Stimulated activated effector memory CD8-positive, alpha-beta T cell treated with anti-CD3 and anti-CD28 coated beads, Interleukin-12 subunit alpha, Interleukin-12 subunit beta, amount 100 ng/mL, for 72 hours (primary cell): Measurements from ENCODE around the gene NCKAP5.

Experiments
- ATAC-seq: fragments of 150-1000 bp; cut with Tn5 transposase; 2 replicates; pipeline ENCODE4 v1.10.0; 2021
- DNase-seq, 2 donors: peaks; one replicate each; pipeline ENCODE4 v3.0.0; 2021 to 2022; ENCODE audit warnings: low spot score in 2 of 2
- H3K27ac Mint-ChIP-seq: one replicate; pipeline ENCODE4 v1.8.0; 2022; ENCODE audit warnings: mild to moderate bottlenecking, mixed read lengths
- H3K36me3 Mint-ChIP-seq: one replicate; pipeline ENCODE4 v1.8.0; 2022; ENCODE audit warnings: mild to moderate bottlenecking, mixed read lengths
- H3K4me1 Mint-ChIP-seq: one replicate; pipeline ENCODE4 v1.8.0; 2022; ENCODE audit warnings: mixed read lengths
- H3K4me3 Mint-ChIP-seq: one replicate; pipeline ENCODE4 v1.8.0; 2022; ENCODE audit warnings: mild to moderate bottlenecking, mixed read lengths
- H3K9me3 Mint-ChIP-seq: one replicate; pipeline ENCODE4 v1.8.0; 2022; ENCODE audit warnings: mixed read lengths

NCKAP5 gene

GRCh38 chr2:133286326-133286922 lies 281.8 kb downstream of the NCKAP5 start:
- no peaks in the 10 kb centered on the region for H3K4me1 Mint-ChIP-seq
- H3K36me3 Mint-ChIP-seq, result no peaks in the 10 kb centered on the region
- DNase-seq (no peak), ATAC-seq (no peak)
- H3K9me3 Mint-ChIP-seq, result peaks cover 2% of the 10 kb centered on the region
- H3K4me3 Mint-ChIP-seq, result no peak overlapping the region
- no peak overlapping the region for H3K27ac Mint-ChIP-seq

GRCh38 chr2:133273031-133273430 lies 295.2 kb downstream of the NCKAP5 start:
- DNase-seq (no peak), ATAC-seq (no peak)
- Mint-ChIP-seq H3K9me3 (peaks cover 22% of the 10 kb centered on the region), H3K27ac (no peak overlapping the region), H3K36me3 (no peaks in the 10 kb centered on the region), H3K4me3 (no peak overlapping the region), H3K4me1 (no peaks in the 10 kb centered on the region)

GRCh38 chr2:133271105-133271504 lies 297.2 kb downstream of the NCKAP5 start:
- H3K27ac Mint-ChIP-seq, result no peak overlapping the region
- ATAC-seq (no peak), DNase-seq (no peak)
- H3K4me1 Mint-ChIP-seq, result no peaks in the 10 kb centered on the region
- no peak overlapping the region for H3K4me3 Mint-ChIP-seq
- H3K9me3 Mint-ChIP-seq, result peaks cover 21% of the 10 kb centered on the region
- H3K36me3 Mint-ChIP-seq, result no peaks in the 10 kb centered on the region

DNA sequence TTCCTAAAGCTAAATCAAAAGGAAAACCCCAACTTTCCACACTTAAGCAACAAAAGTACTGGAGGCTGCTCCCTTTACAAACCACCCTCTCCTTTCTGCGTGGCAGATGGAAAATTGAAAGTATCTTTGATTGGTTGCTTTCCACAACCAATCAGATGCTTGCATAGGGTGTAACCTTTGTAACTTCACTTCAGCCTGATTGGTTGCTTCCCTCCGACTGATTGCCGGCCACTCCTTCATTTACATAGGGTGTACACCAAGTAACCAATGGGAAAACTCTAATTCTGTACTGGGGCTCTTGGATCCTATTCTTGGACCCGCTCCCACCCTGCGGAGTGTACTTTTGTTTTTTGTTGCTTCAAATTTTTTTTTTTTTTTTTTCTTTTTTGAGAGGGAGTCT lies 297.7 kb downstream of the NCKAP5 start:
- no peak for ATAC-seq
- no peaks in the 10 kb centered on the region for H3K4me1 Mint-ChIP-seq
- no peak overlapping the region for H3K4me3 Mint-ChIP-seq

GRCh38 chr2:133266926-133267590 lies 301.2 kb downstream of the NCKAP5 start:
- Mint-ChIP-seq H3K4me1 (no peaks in the 10 kb centered on the region), H3K27ac (no peak overlapping the region), H3K9me3 (peaks cover 14% of the 10 kb centered on the region), H3K4me3 (no peak overlapping the region), H3K36me3 (no peaks in the 10 kb centered on the region)
- ATAC-seq (no peak), DNase-seq (no peak)

More for the DNA sequence above, 297.7 kb downstream of the NCKAP5 start:
- H3K36me3 Mint-ChIP-seq, result no peaks in the 10 kb centered on the region
- peaks cover 18% of the 10 kb centered on the region for H3K9me3 Mint-ChIP-seq
- H3K27ac Mint-ChIP-seq, result no peak overlapping the region
- DNase-seq, result no peak

- DNase-seq, result no peak
- H3K9me3 Mint-ChIP-seq, result peaks cover 11% of the 10 kb centered on the region
- H3K36me3 Mint-ChIP-seq, result no peaks in the 10 kb centered on the region
- ATAC-seq, result no peak
- no peaks in the 10 kb centered on the region for H3K4me1 Mint-ChIP-seq
- H3K27ac Mint-ChIP-seq, result no peak overlapping the region
- H3K4me3 Mint-ChIP-seq, result no peak overlapping the region
Measured at GRCh38 chr2:133266041-133266925, 302.0 kb downstream of the NCKAP5 start.

DNA sequence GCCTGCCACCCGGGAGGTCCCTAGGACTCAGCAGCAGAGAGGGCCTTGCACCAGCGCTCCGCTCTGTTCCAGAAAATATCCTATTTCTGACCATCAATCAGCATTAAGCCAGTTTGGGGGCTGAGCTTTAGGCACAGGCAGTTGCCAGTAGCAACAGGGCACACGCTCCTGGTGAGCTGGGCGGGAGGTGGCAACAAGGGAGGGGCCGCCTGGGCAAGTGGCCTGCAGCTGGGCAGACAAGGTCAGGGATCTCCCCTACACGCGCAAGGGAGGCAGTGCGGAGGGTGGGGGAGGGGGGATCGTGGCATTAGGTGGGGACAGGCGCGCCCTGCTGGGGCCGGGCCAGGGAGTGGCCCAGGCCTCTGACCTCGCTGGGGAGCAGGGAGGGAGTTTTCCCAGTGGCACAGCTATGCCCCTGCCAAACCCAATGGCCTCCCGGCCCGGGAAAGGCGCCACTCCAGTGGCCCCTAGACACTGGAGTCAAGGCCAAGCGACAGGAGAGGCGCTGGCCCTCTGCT lies 302.8 kb downstream of the NCKAP5 start:
- no peak for ATAC-seq
- Mint-ChIP-seq H3K36me3 (no peaks in the 10 kb centered on the region), H3K4me3 (no peak overlapping the region), H3K9me3 (peaks cover 10% of the 10 kb centered on the region), H3K4me1 (no peaks in the 10 kb centered on the region), H3K27ac (no peak overlapping the region)
- no peak for DNase-seq

DNA sequence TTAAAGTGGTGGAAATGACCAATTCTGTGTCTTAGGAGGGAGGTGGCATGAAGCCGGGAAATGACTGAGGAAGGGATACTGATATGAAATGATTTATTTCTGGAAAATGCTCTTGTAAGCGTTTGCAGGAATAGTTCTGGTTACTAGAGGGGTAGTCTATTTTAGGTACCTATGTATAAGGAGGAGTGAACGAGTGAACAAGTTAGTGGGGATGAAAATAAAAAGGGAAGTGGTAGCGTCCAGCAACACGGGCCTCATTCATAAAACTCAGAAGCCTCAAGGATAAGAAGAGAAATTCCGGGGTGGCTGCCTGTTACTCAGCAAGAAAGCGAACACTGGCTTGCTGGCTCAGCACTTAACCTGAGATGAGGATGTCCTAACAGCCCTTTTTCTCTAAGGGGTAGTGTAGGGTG lies 303.3 kb downstream of the NCKAP5 start:
- no peaks in the 10 kb centered on the region for H3K36me3 Mint-ChIP-seq
- no peak for DNase-seq
- H3K27ac Mint-ChIP-seq, result no peak overlapping the region
- H3K4me3 Mint-ChIP-seq, result no peak overlapping the region
- ATAC-seq, result no peak
- H3K9me3 Mint-ChIP-seq, result peaks cover 10% of the 10 kb centered on the region
- no peaks in the 10 kb centered on the region for H3K4me1 Mint-ChIP-seq

DNA sequence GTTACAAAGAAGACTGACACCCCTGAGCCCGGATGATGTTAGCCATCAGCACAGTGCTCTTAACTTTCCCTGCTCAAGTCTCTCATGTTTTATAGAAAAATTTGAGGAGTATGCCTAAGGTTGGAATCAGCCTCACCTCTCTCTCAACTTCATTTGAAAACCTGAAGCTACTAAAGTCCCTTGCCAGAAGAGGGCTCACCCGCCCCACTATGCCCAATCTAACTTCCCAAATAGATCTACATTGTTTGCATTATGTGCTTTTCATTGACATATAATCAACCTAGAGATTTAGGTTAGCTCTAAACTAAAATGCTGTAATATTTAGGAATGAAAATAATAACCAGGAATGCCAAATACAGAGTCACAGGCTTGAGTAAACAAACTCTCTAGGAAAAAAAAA lies 305.4 kb downstream of the NCKAP5 start:
- DNase-seq (no peak), ATAC-seq (no peak)
- Mint-ChIP-seq H3K9me3 (peaks cover 5% of the 10 kb centered on the region), H3K27ac (no peak overlapping the region), H3K4me1 (no peaks in the 10 kb centered on the region), H3K36me3 (no peaks in the 10 kb centered on the region), H3K4me3 (no peak overlapping the region)

DNA sequence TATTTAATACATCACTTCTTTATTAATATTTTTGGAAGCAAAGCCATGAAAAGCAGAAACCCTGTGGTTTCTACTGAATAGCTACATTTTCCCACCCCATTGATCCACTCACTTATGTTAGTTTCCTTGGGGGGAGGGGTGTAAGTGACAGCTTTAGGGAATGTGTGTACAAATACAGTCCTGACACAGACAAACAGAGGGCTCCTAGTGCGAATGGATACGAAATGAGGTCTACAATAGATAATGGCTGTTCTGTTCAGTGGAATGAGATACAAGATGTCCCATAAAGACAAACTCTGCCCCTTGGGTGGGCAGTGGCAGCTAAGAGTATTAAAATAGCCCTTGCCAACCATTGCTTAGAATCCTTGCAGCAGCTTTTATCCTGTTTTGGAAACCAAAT lies 312.9 kb downstream of the NCKAP5 start:
- no peak overlapping the region for H3K4me3 Mint-ChIP-seq
- no peaks in the 10 kb centered on the region for H3K4me1 Mint-ChIP-seq
- no peak for ATAC-seq
- no peak for DNase-seq
- no peak overlapping the region for H3K27ac Mint-ChIP-seq
- H3K9me3 Mint-ChIP-seq, result peaks cover 3% of the 10 kb centered on the region
- no peaks in the 10 kb centered on the region for H3K36me3 Mint-ChIP-seq

DNA sequence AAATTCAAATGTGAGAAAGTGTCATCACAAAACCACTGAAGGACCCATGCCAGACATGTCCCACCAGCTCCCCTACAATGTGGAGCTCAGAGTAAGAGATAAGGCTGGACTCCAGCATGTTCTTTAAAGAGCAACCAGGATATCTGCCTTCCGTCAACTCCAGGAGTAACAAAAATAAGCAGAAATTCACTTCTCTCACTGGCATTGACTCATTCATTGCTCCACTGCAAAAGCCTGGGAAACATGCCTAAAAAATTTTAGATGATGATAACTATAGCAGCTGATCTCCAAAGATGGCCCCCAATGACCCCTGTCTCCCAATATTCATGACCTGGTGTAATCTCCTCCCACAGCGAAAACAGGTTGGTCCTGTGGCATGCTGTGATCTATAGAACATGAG lies 314.5 kb downstream of the NCKAP5 start:
- H3K9me3 Mint-ChIP-seq, result peaks cover 5% of the 10 kb centered on the region
- H3K4me1 Mint-ChIP-seq, result no peaks in the 10 kb centered on the region
- no peak overlapping the region for H3K4me3 Mint-ChIP-seq

GRCh38 chr2:133252780-133253355 lies 315.4 kb downstream of the NCKAP5 start:
- H3K4me1 Mint-ChIP-seq, result no peaks in the 10 kb centered on the region
- peaks cover 6% of the 10 kb centered on the region for H3K9me3 Mint-ChIP-seq
- H3K36me3 Mint-ChIP-seq, result no peaks in the 10 kb centered on the region
- ATAC-seq (no peak), DNase-seq (no peak)
- no peak overlapping the region for H3K4me3 Mint-ChIP-seq
- H3K27ac Mint-ChIP-seq, result no peak overlapping the region

More for the DNA sequence above, 314.5 kb downstream of the NCKAP5 start:
- no peak for DNase-seq
- no peak for ATAC-seq
- H3K36me3 Mint-ChIP-seq, result no peaks in the 10 kb centered on the region
- no peak overlapping the region for H3K27ac Mint-ChIP-seq

DNA sequence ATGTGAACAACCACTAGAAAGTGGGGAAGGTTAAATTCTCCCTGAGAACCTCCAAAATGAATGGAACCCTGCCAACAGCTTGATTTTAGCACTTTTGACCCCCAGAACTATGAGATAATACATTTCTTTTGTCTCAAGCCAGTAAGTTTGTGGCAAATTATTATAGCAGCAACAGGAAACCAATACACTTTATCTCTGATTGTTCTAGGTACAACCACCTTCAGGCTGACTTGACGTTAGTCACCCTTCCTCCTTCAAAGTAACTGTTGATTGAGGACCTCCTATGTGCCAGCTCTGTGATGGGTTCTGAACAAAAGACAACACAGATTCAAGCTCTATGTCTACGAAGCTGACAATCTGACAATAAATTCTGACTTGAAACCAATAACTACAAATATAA lies 318.9 kb downstream of the NCKAP5 start:
- Mint-ChIP-seq H3K4me3 (no peak overlapping the region), H3K9me3 (peaks cover 16% of the 10 kb centered on the region), H3K27ac (no peak overlapping the region), H3K4me1 (no peaks in the 10 kb centered on the region), H3K36me3 (no peaks in the 10 kb centered on the region)
- ATAC-seq, result no peak
- DNase-seq, result no peak

GRCh38 chr2:133248264-133248663 lies 320.0 kb downstream of the NCKAP5 start:
- H3K27ac Mint-ChIP-seq, result no peak overlapping the region
- ATAC-seq (no peak), DNase-seq (no peak)
- H3K9me3 Mint-ChIP-seq, result peaks cover 16% of the 10 kb centered on the region
- no peaks in the 10 kb centered on the region for H3K4me1 Mint-ChIP-seq
- no peak overlapping the region for H3K4me3 Mint-ChIP-seq
- H3K36me3 Mint-ChIP-seq, result no peaks in the 10 kb centered on the region

DNA sequence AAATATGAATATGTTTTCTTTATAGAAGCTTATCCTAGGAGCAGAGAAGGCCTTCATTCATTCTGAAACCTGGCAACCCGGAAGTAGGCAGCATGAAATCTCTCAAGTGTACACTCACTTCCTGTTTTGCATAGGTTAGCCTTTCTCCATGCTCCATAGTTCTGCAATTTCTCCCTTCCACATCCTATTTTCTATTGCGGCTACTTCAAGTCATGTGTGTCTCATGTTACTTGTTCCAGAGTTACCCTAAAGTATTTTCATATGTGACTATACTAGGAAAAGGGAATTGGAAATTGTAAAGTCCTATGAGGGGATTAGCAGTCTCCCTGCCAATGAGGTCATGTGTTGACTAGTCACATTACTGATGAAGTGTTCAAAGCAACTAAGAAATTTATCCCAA lies 320.6 kb downstream of the NCKAP5 start:
- ATAC-seq (no peak), DNase-seq (no peak)
- H3K36me3 Mint-ChIP-seq, result no peaks in the 10 kb centered on the region
- no peak overlapping the region for H3K4me3 Mint-ChIP-seq
- peaks cover 16% of the 10 kb centered on the region for H3K9me3 Mint-ChIP-seq
- H3K4me1 Mint-ChIP-seq, result no peaks in the 10 kb centered on the region
- H3K27ac Mint-ChIP-seq, result no peak overlapping the region
